GM23248 (cell line): ENCODE data around the gene GTPBP1. TPM values are rescaled to one million over a fixed set of nuclear protein-coding genes. Genes with fewer than 3 reads are reported as not detected.

Experiments
- DNase-seq: peaks from one replicate; pipeline ENCODE4 v3.0.0-alpha.2; 2015
- H2AFZ ChIP-seq: fragments of 200-600 bp; sonication (generic); 2 replicates; pipeline ENCODE4 v1.6.1; 2016; ENCODE audit warnings: antibody characterized with exemption
- H3F3A ChIP-seq: fragments of 200-600 bp; sonication (generic); 2 replicates; pipeline ENCODE4 v1.6.1; 2016; ENCODE audit warnings: mild to moderate bottlenecking, antibody characterized with exemption, mixed run types; ENCODE audit not compliant: insufficient read depth
- H3K27ac ChIP-seq: fragments of 200-600 bp; sonication (generic); 2 replicates; pipeline ENCODE4 v1.5.1; 2016; ENCODE audit warnings: mild to moderate bottlenecking
- H3K27me3 ChIP-seq: fragments of 200-600 bp; sonication (generic); replicated peaks from 2 replicates; pipeline ENCODE4 v1.6.1; 2016; ENCODE audit warnings: mild to moderate bottlenecking; ENCODE audit not compliant: insufficient read depth
- H3K36me3 ChIP-seq: fragments of 200-600 bp; sonication (generic); 2 replicates; pipeline ENCODE4 v1.6.1; 2016; ENCODE audit warnings: low read depth, mild to moderate bottlenecking
- H3K4me1 ChIP-seq: fragments of 200-600 bp; sonication (generic); 2 replicates; pipeline ENCODE4 v1.6.1; 2016; ENCODE audit warnings: mild to moderate bottlenecking; ENCODE audit not compliant: insufficient read depth
- H3K4me2 ChIP-seq: fragments of 200-600 bp; sonication (generic); one replicate; pipeline ENCODE4 v1.6.1; 2016; ENCODE audit warnings: mild to moderate bottlenecking; ENCODE audit not compliant: unreplicated experiment
- H3K4me3 ChIP-seq: fragments of 200-600 bp; sonication (generic); 2 replicates; pipeline ENCODE4 v1.5.1; 2016; ENCODE audit warnings: mild to moderate bottlenecking
- H3K79me2 ChIP-seq: fragments of 200-600 bp; sonication (generic); 2 replicates; pipeline ENCODE4 v1.6.1; 2016; ENCODE audit warnings: mild to moderate bottlenecking; ENCODE audit not compliant: insufficient read depth
- H3K9ac ChIP-seq: fragments of 200-600 bp; sonication (generic); 2 replicates; pipeline ENCODE4 v1.6.1; 2016; ENCODE audit warnings: mild to moderate bottlenecking
- H3K9me2 ChIP-seq: fragments of 200-600 bp; sonication (generic); 2 replicates; pipeline ENCODE4 v1.6.1; 2016; ENCODE audit warnings: mixed run types, mild to moderate bottlenecking, moderate library complexity; ENCODE audit not compliant: insufficient read depth
- H3K9me3 ChIP-seq: fragments of 200-600 bp; sonication (generic); one replicate; pipeline ENCODE4 v1.6.1; 2017; ENCODE audit warnings: low read depth
- H4K20me1 ChIP-seq: fragments of 200-600 bp; sonication (generic); 2 replicates; pipeline ENCODE4 v1.6.0; 2016; ENCODE audit not compliant: insufficient read depth
- EZH2 ChIP-seq: fragments of 200-600 bp; sonication (generic); IDR thresholded peaks from 2 replicates; pipeline ENCODE4 v1.6.1; 2018; ENCODE audit warnings: antibody characterized with exemption, mild to moderate bottlenecking; ENCODE audit not compliant: insufficient read depth, poor library complexity, severe bottlenecking
- EZH2phosphoT487 ChIP-seq: fragments of 200-600 bp; sonication (generic); IDR thresholded peaks from 2 replicates; pipeline ENCODE4 v1.6.1; 2018; ENCODE audit warnings: antibody characterized with exemption, moderate library complexity, mild to moderate bottlenecking, low read depth; ENCODE audit not compliant: insufficient read depth
- WGBS, 2 experiments: methylation state at CpG; one replicate each; pipeline ENCODE4 v1.1.6; 2015 to 2017; ENCODE audit warnings: low lambda C conversion rate in 2 of 2, low coverage in 1 of 2; ENCODE audit errors: missing lambda C conversion rate in 2 of 2; 5-methylcytosine and 5-hydroxymethylcytosine counted together
- in situ Hi-C: fragments of 300-500 bp; cut with MboI; formaldehyde crosslinking; loops from 2 replicates; pipeline ENCODE4 v1.15.0; 2020
- polyA plus RNA-seq: library from polyadenylated mRNA; unstranded; fragments of >200 nt; fragmentation: Nextera tagmentation; extraction: Ambion mirVana; gene quantifications from 2 replicates; pipeline ENCODE4 v1.2.1, GENCODE V29; 2016
- total RNA-seq: library from RNA; depleted of rRNA; stranded (reverse); fragments of >200 nt; shearing (Covaris generic); gene quantifications from 2 replicates; pipeline ENCODE4 v1.2.3, GENCODE V29; 2014

The GTPBP1 gene
- total and polyA plus RNA-seq, 2 experiments from 2014 or later, result 10.0 to 26.9 TPM

DNA sequence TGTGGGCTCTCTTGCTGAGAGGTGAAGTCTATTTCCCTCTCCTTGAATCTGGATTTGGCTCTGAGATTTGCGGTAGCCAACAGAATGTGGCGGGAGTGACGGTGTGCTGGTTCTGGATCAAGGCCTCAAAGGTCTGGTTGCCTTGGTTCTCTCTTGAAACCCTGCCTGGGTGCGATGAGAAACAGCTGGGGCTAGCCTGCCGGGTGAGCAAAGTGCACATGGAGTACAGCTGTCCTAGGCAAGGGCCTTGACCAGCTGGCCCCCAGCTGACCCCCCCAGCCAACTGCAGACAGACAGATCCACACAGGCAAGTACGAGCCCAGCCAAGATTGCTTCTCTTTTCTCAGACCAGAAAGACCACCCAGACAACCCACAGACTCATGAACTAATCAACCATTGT, 39.2 kb downstream of the GTPBP1 start:
- Histone ChIP-seq H4K20me1 (no peaks in the 10 kb centered on the region), H3K9me2 (no peaks in the 10 kb centered on the region), H3K9me3 (no peaks in the 10 kb centered on the region), H3K4me1 (no peaks in the 10 kb centered on the region), H3K36me3 (peaks cover 15% of the 10 kb centered on the region; the same call in 1 of the 2 replicates), H3K4me2 (no peak overlapping the region), H3K79me2 (no peaks in the 10 kb centered on the region), H3K27ac (no peak overlapping the region), H3K9ac (no peak overlapping the region), H3F3A (peaks cover 3% of the 10 kb centered on the region; the same call in 1 of the 2 replicates), H3K27me3 (no peaks in the 10 kb centered on the region), H3K4me3 (no peak overlapping the region), H2AFZ (no peak overlapping the region)
- TF ChIP-seq EZH2phosphoT487, result no peak
- TF ChIP-seq EZH2, result no peak
- in situ Hi-C loops, result no loop called here
- 79 to 81% methylated on average over 6 of the region's 6 CpGs for WGBS, 2 experiments
- DNase-seq, result no peak

DNA sequence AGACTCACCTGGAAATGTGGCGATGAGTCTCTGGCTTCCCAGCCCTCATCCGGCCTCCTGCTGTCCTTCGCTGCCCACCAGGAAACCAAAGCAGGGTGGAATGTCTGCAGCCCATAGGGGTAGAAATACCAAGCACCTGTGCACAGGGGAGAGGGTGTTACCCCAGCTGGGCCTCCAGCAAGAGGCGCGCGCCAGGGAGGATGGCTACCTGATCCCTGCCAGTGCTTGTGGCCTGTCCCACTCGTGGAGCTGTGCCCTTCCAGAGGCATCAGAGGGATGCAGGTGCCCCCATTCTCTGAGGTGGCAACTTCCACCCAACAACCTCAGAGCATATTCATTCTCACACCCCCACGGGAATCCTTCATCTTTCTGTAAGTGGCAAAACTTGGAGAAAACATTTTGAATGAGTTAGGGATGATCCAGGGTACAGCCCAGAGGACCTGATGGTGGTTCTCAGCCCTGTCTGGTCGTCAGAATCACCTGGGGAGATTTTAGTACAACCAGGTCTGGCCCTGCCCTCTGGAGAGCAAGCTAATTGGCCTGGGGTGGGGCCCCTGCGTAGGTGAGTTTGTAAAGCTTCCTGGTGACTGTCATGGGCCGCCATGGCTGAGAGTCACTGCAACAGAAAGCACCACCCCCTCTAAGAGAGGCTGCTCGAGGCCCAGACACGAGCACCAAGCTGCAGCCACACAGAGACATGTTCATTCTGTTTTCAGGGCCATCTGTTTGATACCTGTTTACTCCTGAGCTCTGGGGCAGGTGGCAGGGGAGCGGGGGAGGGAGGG, 40.1 kb downstream of the GTPBP1 start:
- Histone ChIP-seq H3K27ac (no peak overlapping the region), H3K79me2 (no peaks in the 10 kb centered on the region), H3K36me3 (peaks cover 14% of the 10 kb centered on the region; the same call in 1 of the 2 replicates), H4K20me1 (no peaks in the 10 kb centered on the region), H3K9me3 (no peaks in the 10 kb centered on the region), H3K27me3 (no peaks in the 10 kb centered on the region), H3K4me2 (no peak overlapping the region), H3K9ac (no peak overlapping the region), H3F3A (peaks cover 3% of the 10 kb centered on the region; the same call in 1 of the 2 replicates), H2AFZ (no peak overlapping the region), H3K4me3 (no peak overlapping the region), H3K9me2 (no peaks in the 10 kb centered on the region), H3K4me1 (no peaks in the 10 kb centered on the region)
- TF ChIP-seq EZH2 (no peak), EZH2phosphoT487 (no peak)
- DNase-seq, result no peak
- in situ Hi-C loops, result no loop called here
- 97 to 99% methylated on average over 14 of the region's 14 CpGs for WGBS, 2 experiments

DNA sequence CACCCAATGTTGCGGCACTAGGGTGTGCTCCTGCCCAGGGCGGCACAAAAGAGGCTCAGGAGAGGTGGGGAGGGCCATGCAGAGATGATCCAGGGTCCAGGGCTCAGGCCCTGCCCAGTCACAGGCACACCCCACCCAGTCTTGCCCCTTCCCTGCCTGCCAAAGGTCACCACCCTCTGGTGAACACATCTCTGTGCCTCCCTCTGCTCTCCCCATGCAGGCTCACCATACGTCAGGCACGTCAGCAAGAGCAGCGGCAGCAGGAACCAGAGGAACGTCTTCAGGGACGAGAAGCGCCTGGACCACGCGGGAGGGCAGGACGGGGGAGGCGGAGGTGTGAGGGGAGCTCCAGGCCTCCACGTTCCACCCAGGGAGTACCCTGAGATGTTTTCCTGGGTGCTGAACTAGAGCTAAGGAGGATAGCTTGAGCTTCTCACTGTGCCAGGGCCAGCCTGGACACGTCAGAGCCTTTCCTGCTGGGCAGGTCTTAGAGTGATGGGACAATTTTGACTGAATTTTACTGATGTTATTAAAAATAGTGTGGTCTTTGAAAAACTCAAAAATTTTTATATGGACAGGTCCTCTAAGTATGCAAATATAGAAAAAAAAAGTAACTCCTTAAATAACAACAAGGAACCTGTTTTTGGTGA, 42.9 kb downstream of the GTPBP1 start:
- Histone ChIP-seq H3K9me2 (no peaks in the 10 kb centered on the region), H3K4me3 (no peak overlapping the region), H2AFZ (no peak overlapping the region), H3K27ac (no peak overlapping the region), H3K9ac (no peak overlapping the region), H3F3A (peaks cover 2% of the 10 kb centered on the region; the same call in 1 of the 2 replicates), H3K4me2 (no peak overlapping the region), H3K9me3 (no peaks in the 10 kb centered on the region), H4K20me1 (no peaks in the 10 kb centered on the region), H3K79me2 (peaks cover 17% of the 10 kb centered on the region), H3K36me3 (peaks cover 20% of the 10 kb centered on the region; the same call in 1 of the 2 replicates), H3K27me3 (no peaks in the 10 kb centered on the region), H3K4me1 (no peaks in the 10 kb centered on the region)
- 83% methylated on average over 14 of the region's 14 CpGs for WGBS, 2 experiments
- no peak for TF ChIP-seq EZH2
- in situ Hi-C loops, result no loop called here
- DNase-seq, result no peak

DNA sequence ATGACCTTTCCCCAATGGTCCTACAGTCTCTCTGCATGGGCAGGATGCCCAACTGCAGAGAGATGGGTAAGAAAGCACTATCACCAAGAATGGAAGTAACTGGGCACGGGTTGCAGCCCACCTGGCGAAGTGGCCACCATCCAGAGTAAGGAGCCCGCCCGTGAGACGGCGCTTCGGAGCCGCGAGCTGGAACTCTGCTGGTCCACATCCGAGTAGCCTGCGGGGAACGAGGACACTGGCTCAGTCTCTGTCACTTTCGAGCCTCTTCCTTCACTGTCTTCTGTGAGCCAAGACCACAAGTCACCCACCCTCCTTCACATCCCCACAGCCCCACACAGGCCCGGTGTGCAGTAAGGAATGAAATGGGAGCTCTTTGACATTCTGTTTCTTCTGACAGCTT, 44.4 kb downstream of the GTPBP1 start:
- WGBS, 2 experiments, result 97 to 98% methylated on average over 14 of the region's 14 CpGs
- no peak overlapping the region for H3K27ac ChIP-seq
- H3K27me3 ChIP-seq, result no peaks in the 10 kb centered on the region
- H3K9me3 ChIP-seq, result no peaks in the 10 kb centered on the region
- H4K20me1 ChIP-seq, result no peaks in the 10 kb centered on the region
- in situ Hi-C loops, result no loop called here
- peaks cover 11% of the 10 kb centered on the region; the same call in 1 of the 2 replicates for H3K36me3 ChIP-seq
- H3K79me2 ChIP-seq, result peaks cover 28% of the 10 kb centered on the region
- TF ChIP-seq EZH2 (no peak), EZH2phosphoT487 (no peak)
- H3K9me2 ChIP-seq, result no peaks in the 10 kb centered on the region
- H2AFZ ChIP-seq, result no peak overlapping the region
- no peak for DNase-seq
- peaks cover 5% of the 10 kb centered on the region; the same call in 1 of the 2 replicates for H3K4me1 ChIP-seq
- no peak overlapping the region for H3K4me3 ChIP-seq
- no peak overlapping the region for H3K4me2 ChIP-seq
- no peak overlapping the region for H3K9ac ChIP-seq
- 0 out of 2 replicates have a peak, but pooled peaks cover 7% of the 10 kb centered on the region for H3F3A ChIP-seq
